Subcutaneous abdominal adipose tissue (tissue), 5 donors: ENCODE results near the gene GATA2.

Experiments used
- H3K27ac ChIP-seq: one replicate; pipeline ENCODE4 v1.7.0; 2013; ENCODE audit warnings: low read depth, mild to moderate bottlenecking, inconsistent platforms, low read length, moderate library complexity
- H3K27me3 ChIP-seq, 5 donors: one replicate each; pipeline ENCODE4 v1.7.0; 2013; ENCODE audit warnings: low read length in 5 of 5, inconsistent platforms in 1 of 5; ENCODE audit not compliant: control insufficient read depth in 5 of 5, insufficient read depth in 4 of 5
- H3K36me3 ChIP-seq, 5 donors: one replicate each; pipeline ENCODE4 v1.7.0; 2013; ENCODE audit warnings: low read length in 5 of 5; ENCODE audit not compliant: control insufficient read depth in 5 of 5, insufficient read depth in 5 of 5
- H3K4me1 ChIP-seq, 5 donors: one replicate each; pipeline ENCODE4 v1.7.0; 2013; ENCODE audit warnings: low read length in 5 of 5, mild to moderate bottlenecking in 3 of 5, moderate library complexity in 1 of 5; ENCODE audit not compliant: control insufficient read depth in 5 of 5, insufficient read depth in 5 of 5
- H3K4me3 ChIP-seq, 5 donors: one replicate each; pipeline ENCODE4 v1.7.0; 2013; ENCODE audit warnings: low read length in 5 of 5, low read depth in 1 of 5
- H3K9ac ChIP-seq, 5 donors: one replicate each; pipeline ENCODE4 v1.7.0; 2013; ENCODE audit warnings: low read length in 5 of 5, mild to moderate bottlenecking in 4 of 5, moderate library complexity in 3 of 5
- H3K9me3 ChIP-seq, 5 donors: one replicate each; pipeline ENCODE4 v1.7.0; 2013; ENCODE audit warnings: low read length in 5 of 5; ENCODE audit not compliant: control insufficient read depth in 5 of 5
- donor health status: healthy.
- donor health status: healthy.
- donor health status: healthy.
- donor health status: healthy.
- donor health status: healthy.

GATA2 gene

GRCh38 chr3:128518587-128519490 is 25.8 kb upstream of the GATA2 start:
- H3K27me3 ChIP-seq, result peaks cover 3 to 26% (median 10%) of the 10 kb centered on the region in 5 donors
- H3K9ac ChIP-seq, result no peak overlapping the region
- no peak overlapping the region for H3K27ac ChIP-seq
- no peaks in the 10 kb centered on the region for H3K4me1 ChIP-seq
- H3K9me3 ChIP-seq, result peaks cover 2 to 12% (median 7%) of the 10 kb centered on the region in 5 donors
- no peaks in the 10 kb centered on the region for H3K36me3 ChIP-seq
- H3K4me3 ChIP-seq, result no peak overlapping the region

- Histone ChIP-seq H3K27me3 (peaks cover 3 to 21% (median 10%) of the 10 kb centered on the region in 5 donors), H3K4me1 (no peaks in the 10 kb centered on the region), H3K27ac (no peak overlapping the region), H3K9ac (no peak overlapping the region), H3K9me3 (peaks cover 5 to 12% (median 9%) of the 10 kb centered on the region in 5 donors), H3K36me3 (no peaks in the 10 kb centered on the region), H3K4me3 (no peak overlapping the region)
Measured at GRCh38 chr3:128517648-128518047, 24.6 kb upstream of the GATA2 start.

GRCh38 chr3:128515967-128516366 is 23.0 kb upstream of the GATA2 start:
- Histone ChIP-seq H3K9ac (no peak overlapping the region), H3K27me3 (peaks cover 0 to 19% (median 10%) of the 10 kb centered on the region in 5 donors), H3K9me3 (peaks cover 5 to 12% (median 9%) of the 10 kb centered on the region in 5 donors), H3K4me3 (no peak overlapping the region), H3K27ac (no peak overlapping the region), H3K4me1 (no peaks in the 10 kb centered on the region), H3K36me3 (no peaks in the 10 kb centered on the region)

- Histone ChIP-seq H3K36me3 (no peaks in the 10 kb centered on the region), H3K9me3 (peaks cover 2 to 7% (median 6%) of the 10 kb centered on the region in 5 donors), H3K27me3 (peaks cover 5 to 18% (median 10%) of the 10 kb centered on the region in 5 donors), H3K4me3 (no peak overlapping the region), H3K4me1 (no peaks in the 10 kb centered on the region), H3K9ac (no peak overlapping the region), H3K27ac (no peak overlapping the region)
Measured at GRCh38 chr3:128508852-128509251, 15.9 kb upstream of the GATA2 start.

- no peak overlapping the region for H3K27ac ChIP-seq
- H3K36me3 ChIP-seq, result no peaks in the 10 kb centered on the region
- H3K4me1 ChIP-seq, result no peaks in the 10 kb centered on the region
- H3K27me3 ChIP-seq, result peaks cover 6 to 29% (median 16%) of the 10 kb centered on the region in 5 donors
- H3K9ac ChIP-seq, result no peak overlapping the region
- no peak overlapping the region for H3K4me3 ChIP-seq
- H3K9me3 ChIP-seq, result peaks cover 0 to 6% (median 5%) of the 10 kb centered on the region in 5 donors
Measured at GRCh38 chr3:128506754-128507153, 13.8 kb upstream of the GATA2 start.

GRCh38 chr3:128505771-128506170 is 12.8 kb upstream of the GATA2 start:
- no peaks in the 10 kb centered on the region for H3K4me1 ChIP-seq
- H3K9me3 ChIP-seq, result peaks cover 0 to 6% (median 5%) of the 10 kb centered on the region in 5 donors
- no peak overlapping the region for H3K4me3 ChIP-seq
- peaks cover 6 to 29% (median 19%) of the 10 kb centered on the region in 5 donors for H3K27me3 ChIP-seq
- no peak overlapping the region for H3K27ac ChIP-seq
- H3K36me3 ChIP-seq, result no peaks in the 10 kb centered on the region
- H3K9ac ChIP-seq, result no peak overlapping the region

GRCh38 chr3:128504963-128505730 is 12.1 kb upstream of the GATA2 start:
- no peak overlapping the region for H3K27ac ChIP-seq
- H3K27me3 ChIP-seq, result peaks cover 6 to 29% (median 19%) of the 10 kb centered on the region in 5 donors
- H3K36me3 ChIP-seq, result no peaks in the 10 kb centered on the region
- H3K4me1 ChIP-seq, result no peaks in the 10 kb centered on the region
- no peak overlapping the region for H3K9ac ChIP-seq
- no peak overlapping the region for H3K4me3 ChIP-seq
- peaks cover 0 to 6% (median 5%) of the 10 kb centered on the region in 5 donors for H3K9me3 ChIP-seq

GRCh38 chr3:128504533-128504915 is 11.5 kb upstream of the GATA2 start:
- H3K36me3 ChIP-seq, result no peaks in the 10 kb centered on the region
- peaks cover 6 to 32% (median 25%) of the 10 kb centered on the region in 5 donors for H3K27me3 ChIP-seq
- peaks cover 0 to 6% (median 5%) of the 10 kb centered on the region in 5 donors for H3K9me3 ChIP-seq
- H3K27ac ChIP-seq, result no peak overlapping the region
- no peak overlapping the region for H3K9ac ChIP-seq
- no peaks in the 10 kb centered on the region for H3K4me1 ChIP-seq
- H3K4me3 ChIP-seq, result no peak overlapping the region

GRCh38 chr3:128503751-128504532 is 10.9 kb upstream of the GATA2 start:
- Histone ChIP-seq H3K4me3 (no peak overlapping the region), H3K27me3 (peaks cover 7 to 31% (median 28%) of the 10 kb centered on the region in 5 donors), H3K4me1 (no peaks in the 10 kb centered on the region), H3K36me3 (no peaks in the 10 kb centered on the region), H3K27ac (no peak overlapping the region), H3K9ac (no peak overlapping the region), H3K9me3 (peaks cover 0 to 6% (median 5%) of the 10 kb centered on the region in 5 donors)
